Stimulated activated naive CD4-positive, alpha-beta T cell (primary cell): Measurements from ENCODE around the gene GLI3.

Source experiments
- DNase-seq, 6 experiments: peaks; one replicate each; lab custom pipeline; 2025; lab: John Stamatoyannopoulos, UW

Gene GLI3

GRCh38 chr7:42236976-42237810 is at the start of gene GLI3:
GLI3 (minus strand) TSS chr7:42237209; CDS start chr7:42223253, 13,956 bp downstream.
- no peak for DNase-seq

GRCh38 chr7:42285383-42285824 is 48.4 kb upstream of the GLI3 start:
- DNase-seq = no peak

GRCh38 chr7:42283553-42283952 is 46.5 kb upstream of the GLI3 start:
- no peak for DNase-seq

- no peak for DNase-seq
These were observed 41.3 kb upstream of the GLI3 start for GRCh38 chr7:42278344-42278743.

- DNase-seq = no peak
These were observed 37.0 kb upstream of the GLI3 start for GRCh38 chr7:42274053-42274452.

GRCh38 chr7:42272793-42273665 is 36.0 kb upstream of the GLI3 start:
- no peak for DNase-seq

- DNase-seq = no peak
These were observed 32.2 kb upstream of the GLI3 start for GRCh38 chr7:42269161-42269560.

GRCh38 chr7:42264702-42265101 is 27.7 kb upstream of the GLI3 start:
- DNase-seq = no peak

- DNase-seq = no peak
These were observed 27.0 kb upstream of the GLI3 start for GRCh38 chr7:42263971-42264370.

GRCh38 chr7:42262964-42263363 is 26.0 kb upstream of the GLI3 start:
- DNase-seq = no peak

- DNase-seq = no peak
These were observed 17.2 kb upstream of the GLI3 start for GRCh38 chr7:42254217-42254616.

- DNase-seq = no peak
These were observed 16.3 kb upstream of the GLI3 start for GRCh38 chr7:42253316-42253715.

- DNase-seq = no peak
These were observed 13.4 kb upstream of the GLI3 start for GRCh38 chr7:42250411-42250810.

- no peak for DNase-seq
These were observed 11.6 kb upstream of the GLI3 start for GRCh38 chr7:42248579-42248978.

- no peak for DNase-seq
These were observed 10.3 kb upstream of the GLI3 start for GRCh38 chr7:42247301-42247700.

GRCh38 chr7:42244828-42245227 is 7.8 kb upstream of the GLI3 start:
- DNase-seq = no peak

GRCh38 chr7:42242381-42242780 is 5.4 kb upstream of the GLI3 start:
- DNase-seq = no peak

- DNase-seq = no peak
These were observed 4.4 kb upstream of the GLI3 start for GRCh38 chr7:42241424-42241823.

GRCh38 chr7:42240416-42240815 is 3.4 kb upstream of the GLI3 start:
- no peak for DNase-seq

- no peak for DNase-seq
These were observed 1.8 kb upstream of the GLI3 start for GRCh38 chr7:42238709-42239366.

- no peak for DNase-seq
These were observed 967 bp upstream of the GLI3 start for GRCh38 chr7:42237811-42238541.
